NCI-H1436 (cell line): ENCODE measurements around the gene LRRC8B.
"Not testable (repeated sequence)": the region's sequence is repeated elsewhere in the genome, so short reads cannot be mapped to it uniquely, and the experiment has no call there.

Experiments used
- DNase-seq: peaks from one replicate; lab custom pipeline; 2025; lab: John Stamatoyannopoulos, UW

Gene LRRC8B

GRCh38 chr1:89525169-89525855 lies 683 bp downstream of the LRRC8B start:
- peak; percentile 45 for DNase-seq

DNA sequence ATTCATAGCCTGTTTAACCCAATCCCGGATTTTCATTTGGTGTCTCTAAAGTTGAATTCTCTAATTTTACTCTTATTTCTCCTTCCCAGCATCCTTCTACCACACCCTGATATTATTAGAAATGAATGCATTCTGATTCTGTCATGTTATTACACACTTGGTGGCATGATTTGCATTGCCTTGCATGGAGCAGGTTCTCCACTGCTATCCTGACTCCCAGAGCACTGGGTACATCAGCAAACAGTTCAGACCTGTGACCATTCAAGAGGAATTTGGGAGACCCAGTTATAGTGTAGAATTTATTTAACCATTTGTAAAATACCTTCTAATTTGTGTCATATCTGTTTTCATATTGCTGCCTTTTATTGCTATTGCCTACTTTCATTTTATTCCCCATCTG lies 2.6 kb downstream of the LRRC8B start:
- DNase-seq: no peak

DNA sequence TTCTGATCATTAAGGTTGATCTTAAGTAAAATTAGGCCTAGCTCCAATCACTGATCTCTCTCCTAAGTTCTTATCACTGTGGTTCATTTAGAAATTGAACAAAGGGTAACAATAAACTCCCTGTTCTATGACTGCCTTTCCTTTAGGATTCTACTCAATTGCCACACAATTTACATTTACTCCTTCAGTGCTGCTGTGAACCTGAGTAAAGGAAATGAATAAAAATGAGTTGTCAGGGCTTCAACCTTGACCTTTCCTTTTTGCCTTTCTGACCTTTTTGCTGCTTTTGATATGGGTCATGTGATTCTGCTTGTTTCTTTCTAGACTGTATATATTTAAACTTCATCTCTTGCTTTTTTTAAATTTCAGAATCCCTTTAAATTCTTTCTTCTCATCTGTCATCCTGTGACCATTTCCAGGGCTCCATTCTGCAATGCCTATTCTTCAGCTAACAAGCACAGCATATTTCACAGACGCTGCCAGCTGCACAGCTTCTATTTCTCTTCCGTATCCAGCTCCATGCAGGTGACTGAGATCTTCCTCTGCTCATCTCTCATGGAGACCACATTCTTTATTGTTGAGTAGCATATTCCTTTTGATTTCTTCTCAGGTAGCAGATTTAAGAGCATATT lies 3.2 kb downstream of the LRRC8B start:
- DNase-seq: no peak

- DNase-seq: no peak
Measured at GRCh38 chr1:89528382-89528780, 3.8 kb downstream of the LRRC8B start.

GRCh38 chr1:89529196-89529595 lies 4.6 kb downstream of the LRRC8B start:
- DNase-seq: no peak

DNA sequence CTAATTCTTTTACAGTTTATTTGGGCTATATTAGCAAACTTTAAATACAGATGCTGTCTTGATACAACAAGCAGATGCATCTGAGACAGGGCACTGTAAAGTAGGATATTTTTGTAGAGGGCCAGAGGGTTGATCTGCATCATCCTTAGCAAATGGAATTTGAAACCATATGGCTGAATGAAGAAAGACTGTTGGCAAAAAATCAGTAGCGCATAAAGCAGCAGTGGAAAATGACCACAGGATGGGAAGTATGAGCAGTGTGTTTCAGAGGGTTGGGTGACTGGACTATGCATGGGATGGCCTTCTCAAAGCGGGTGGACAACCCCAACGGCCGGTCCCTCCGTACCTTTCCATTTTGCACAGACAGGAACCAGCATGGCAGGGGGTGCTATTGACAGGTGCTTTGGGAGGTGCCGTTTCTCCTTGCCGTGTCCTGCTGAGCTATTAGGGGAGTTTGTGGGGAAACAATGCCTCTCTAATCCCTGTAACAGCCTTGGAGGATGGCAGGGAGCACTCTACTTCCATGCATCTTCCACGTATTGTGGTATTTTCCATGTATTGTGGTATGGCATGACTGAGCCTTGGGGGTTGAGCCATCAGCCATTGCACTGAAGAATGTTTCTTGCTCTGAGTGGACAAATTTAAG lies 5.9 kb downstream of the LRRC8B start:
- no peak for DNase-seq

DNA sequence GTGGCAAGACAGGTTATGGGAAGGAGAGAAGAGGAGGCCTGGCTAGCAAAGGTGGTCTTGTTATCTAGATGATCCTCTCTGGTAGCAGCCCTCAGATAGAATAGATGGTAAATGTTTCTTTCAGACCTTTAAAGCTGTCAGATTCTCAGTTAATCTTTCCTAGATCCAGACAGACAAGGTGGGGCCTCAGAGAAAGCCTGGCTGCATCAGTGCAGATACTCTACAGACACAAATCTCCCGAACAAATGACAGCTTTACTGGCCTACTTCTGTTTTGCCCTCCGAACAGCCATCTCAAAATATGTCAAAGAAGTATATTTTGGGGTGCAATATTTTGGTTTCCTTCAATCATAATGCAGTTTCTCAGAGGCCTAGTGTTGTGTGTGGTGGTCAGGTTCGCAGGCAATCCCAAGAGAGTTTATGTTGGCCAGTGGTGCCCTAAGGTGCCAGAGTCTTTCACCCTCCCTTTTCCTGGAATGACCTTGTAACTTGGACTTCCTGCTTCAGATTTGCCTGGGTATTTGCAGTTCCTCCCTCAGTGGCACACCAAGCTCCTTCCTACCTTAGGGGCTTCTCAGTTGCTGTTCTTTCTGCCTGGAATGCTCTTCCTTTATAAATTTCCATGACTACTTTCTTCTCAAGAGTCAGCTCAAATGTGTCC lies 7.0 kb downstream of the LRRC8B start:
- no peak for DNase-seq

DNA sequence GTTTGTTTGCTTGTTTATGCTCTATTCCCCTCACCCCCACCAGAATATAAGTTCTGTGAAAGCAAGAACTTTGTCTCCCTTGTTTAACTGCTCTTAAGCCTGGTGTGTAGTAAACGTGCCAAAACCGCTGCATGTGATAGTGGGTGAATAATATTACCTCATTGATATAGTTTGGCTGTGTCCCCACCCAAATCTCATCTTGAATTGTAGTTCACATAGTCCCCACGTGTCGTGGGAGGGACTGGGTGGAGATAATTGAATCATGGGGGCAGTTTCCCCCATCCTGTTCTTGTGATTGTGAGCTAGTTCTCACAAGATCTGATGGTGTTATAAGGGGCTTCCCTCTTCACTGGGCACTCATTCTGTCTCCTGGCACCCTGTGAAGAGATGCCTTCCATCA lies 7.6 kb downstream of the LRRC8B start:
- no peak for DNase-seq

DNA sequence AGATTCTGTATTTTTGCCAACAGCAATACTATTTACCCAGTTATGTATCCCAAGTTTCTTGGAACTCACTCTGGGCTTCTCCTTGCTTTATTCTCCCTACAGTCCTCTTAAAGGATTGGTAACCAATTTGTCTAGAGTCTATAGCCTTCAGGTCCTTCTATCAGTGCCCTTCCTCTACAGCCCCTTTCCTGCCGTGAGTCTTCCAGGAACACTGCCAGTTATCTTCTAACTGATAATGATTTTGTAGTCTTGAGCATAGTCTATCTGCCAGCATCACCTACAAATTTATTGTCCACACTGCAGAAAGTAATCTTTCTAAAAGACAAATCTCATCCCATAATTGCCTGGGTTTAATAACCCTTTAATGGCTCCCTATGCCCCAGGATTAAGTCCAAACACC lies 8.2 kb downstream of the LRRC8B start:
- no peak for DNase-seq

DNA sequence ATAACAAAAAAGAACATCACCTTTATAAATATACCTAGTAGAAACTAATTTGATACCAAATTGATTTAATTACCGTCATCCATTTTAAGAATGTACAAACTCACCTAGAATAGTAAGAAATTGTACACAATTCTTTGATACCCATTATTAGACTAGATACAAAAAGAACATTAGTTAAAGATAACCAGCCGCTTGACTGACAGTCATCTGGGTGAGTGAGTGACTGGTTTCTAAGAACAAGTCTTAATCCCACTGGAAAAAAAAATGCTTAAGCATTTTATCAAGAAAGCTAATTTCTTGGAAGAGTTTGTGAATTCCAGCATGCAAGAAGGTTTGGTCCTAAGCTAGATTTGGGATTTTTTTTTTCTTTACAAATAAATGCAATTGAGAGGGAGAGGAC lies 10.9 kb downstream of the LRRC8B start:
- DNase-seq: no peak

DNA sequence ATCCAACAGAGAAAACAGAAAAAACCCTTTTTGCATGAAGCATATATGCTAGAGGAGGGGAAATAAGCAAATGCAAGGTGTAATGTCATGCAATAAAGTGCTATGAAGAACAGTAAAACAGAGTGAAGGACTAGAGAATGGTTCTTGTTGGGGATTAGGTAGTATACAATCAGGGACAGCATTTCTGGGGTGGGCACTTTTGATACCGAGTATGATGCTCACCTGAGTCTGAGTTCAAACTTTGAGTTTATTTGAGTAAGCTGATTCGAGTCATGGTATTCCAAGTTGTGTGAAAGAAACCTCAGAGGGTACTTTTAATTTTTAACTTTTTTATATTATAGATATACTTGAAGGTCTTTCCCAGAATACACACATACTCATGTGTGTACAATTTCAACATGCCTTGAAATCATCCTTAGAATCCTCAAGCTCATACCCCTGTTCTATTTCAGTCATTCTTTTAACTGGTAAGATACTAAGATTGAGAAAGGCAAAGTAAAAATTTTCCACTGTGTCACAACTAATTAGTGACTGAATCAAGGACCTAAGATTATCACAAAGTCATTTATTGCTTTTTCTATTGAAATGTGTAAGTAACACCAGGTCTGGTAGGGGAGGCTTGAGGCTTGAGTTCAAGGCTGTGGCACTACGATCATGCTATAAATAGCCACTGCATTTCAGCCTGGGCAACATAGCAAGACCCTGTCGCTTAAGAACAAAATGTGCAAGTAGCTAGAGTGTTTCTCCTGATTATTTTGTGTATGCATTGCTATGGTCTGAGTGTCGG lies 12.1 kb downstream of the LRRC8B start:
- no peak for DNase-seq

GRCh38 chr1:89538361-89538760 lies 13.7 kb downstream of the LRRC8B start:
- no peak for DNase-seq

DNA sequence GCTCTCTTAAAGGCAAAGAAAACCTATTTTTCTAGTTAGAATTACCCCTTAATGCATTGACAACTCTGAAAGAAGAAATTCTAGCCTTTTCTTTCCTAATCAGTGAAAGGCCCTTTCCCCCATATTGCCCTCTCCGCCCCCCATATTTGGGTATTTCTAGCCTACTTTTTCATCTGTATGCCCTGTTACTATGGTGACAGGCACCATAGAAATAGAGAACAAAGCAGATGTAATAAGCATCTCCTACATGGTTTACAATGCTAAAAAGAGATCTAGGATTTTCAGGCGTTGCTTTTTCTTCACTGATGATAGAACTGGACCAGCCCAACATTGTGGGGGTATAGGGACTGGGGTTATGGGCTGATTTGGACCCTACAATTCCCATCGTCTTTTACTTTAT lies 14.5 kb downstream of the LRRC8B start:
- no peak for DNase-seq

DNA sequence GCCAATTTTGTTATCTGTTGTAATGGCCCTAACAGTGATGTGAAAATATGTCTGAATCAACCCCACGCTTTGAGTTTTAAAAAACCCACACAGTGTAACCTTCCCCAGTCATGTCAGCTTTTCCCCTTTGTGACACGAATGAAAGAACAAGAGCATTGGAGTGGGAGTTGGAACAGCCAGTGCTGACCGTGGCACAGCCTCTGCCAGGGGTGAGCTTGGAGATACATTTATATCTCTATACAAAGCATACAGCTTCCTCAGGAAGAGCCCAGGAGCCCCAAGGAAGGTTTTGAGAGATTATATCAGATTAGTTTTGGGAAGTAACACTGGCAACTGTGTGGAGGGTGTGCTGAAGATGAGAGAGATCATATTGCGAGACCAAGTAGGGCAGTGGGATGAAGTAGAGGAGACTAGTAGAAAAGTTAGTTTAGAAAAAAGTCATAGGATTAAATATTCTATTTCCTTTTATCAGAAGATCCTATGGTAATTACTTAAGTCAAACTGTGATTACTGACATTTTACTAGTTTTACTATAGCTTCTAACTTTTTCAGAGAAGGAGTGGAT lies 15.9 kb downstream of the LRRC8B start:
- no peak for DNase-seq

DNA sequence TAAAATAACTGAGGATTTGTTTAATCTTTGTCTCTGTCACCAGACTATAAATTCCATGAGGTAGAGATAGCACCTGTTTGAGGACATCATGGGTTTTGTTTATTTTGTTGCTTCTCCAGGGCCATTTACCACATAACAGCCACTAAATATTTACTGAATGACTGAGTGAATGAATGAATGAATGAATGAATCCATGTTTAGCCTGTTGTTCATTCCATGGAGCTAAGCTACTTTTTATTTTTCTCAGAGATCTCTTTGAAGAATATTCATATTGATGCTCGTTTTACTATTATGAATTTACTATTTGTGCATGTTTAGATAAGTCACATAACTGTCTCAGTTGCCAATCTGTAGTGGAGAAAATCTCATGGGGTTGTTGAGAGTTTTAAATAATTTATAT lies 17.7 kb downstream of the LRRC8B start:
- DNase-seq: no peak

DNA sequence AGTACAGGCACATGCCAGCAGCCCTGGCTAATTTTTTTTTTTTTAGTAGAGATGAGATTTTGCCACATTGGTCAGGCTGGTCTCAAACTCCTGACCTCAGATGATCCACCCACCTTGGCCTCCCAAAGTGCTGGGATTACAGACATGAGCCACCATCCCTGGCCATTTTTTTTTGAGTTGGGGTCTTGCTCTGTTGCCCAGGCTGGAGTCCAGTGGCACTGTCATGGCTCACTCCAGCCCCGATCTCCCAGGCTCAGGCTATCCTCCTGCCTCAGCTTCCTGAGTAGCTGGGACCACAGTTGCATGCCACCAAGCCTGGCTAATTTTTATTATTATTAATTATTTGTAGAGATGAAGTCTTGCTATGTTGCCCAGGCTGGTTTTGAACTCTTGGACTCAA lies 19.0 kb downstream of the LRRC8B start:
- DNase-seq: not testable (repeated sequence)

GRCh38 chr1:89545264-89546038 lies 20.8 kb downstream of the LRRC8B start:
- DNase-seq: no peak

- DNase-seq: no peak
Measured at GRCh38 chr1:89546082-89546889, 21.7 kb downstream of the LRRC8B start.

DNA sequence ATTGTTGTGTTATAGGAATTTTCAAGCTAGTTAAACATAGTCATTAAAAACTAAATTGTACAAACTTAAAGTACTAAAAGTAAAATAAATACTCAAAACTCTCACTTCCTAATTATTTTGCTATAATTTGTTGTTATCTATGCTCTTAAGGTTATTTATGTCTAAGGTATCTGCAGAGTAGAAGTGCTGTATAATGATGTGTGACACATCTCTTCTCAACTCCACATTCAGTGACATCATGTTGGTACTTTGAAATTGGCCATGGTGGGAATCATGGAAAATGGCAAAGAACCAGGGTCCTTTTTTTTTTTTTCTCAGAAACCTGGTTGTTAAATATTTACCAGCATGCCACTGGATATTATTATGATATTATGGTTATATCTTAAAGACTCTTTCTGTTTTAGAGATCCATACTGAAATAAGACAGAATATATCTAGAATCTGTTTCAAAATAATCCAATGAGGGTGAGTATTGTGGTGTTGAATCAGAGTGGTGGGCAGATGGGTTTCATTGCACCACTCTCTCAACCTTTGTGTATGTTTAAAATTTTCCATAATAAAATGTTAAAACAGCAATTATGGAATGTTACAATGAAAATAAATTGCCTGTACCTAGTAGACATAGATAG lies 22.4 kb downstream of the LRRC8B start:
- no peak for DNase-seq
